Astrocyte (in vitro differentiated cells and primary cell): ENCODE data around the gene ZBTB11.
"Not testable (repeated sequence)": the region's sequence is repeated elsewhere in the genome, so short reads cannot be mapped to it uniquely, and the experiment has no call there.

Experiments used
- CTCF ChIP-seq: IDR thresholded peaks from 2 replicates; pipeline ENCODE4 v1.5.1; 2011; ENCODE audit warnings: low read depth, mild to moderate bottlenecking, inconsistent platforms, low read length, moderate library complexity; ENCODE audit not compliant: insufficient read depth
- EZH2 ChIP-seq: IDR thresholded peaks from 2 replicates; pipeline ENCODE4 v1.6.1; 2012; ENCODE audit warnings: mild to moderate bottlenecking, low read length, inconsistent platforms; ENCODE audit not compliant: insufficient read depth

- not testable (repeated sequence) for TF ChIP-seq CTCF, EZH2
These were observed 35.4 kb downstream of the ZBTB11 start for GRCh38 chr3:101641397-101642115.
